ENCODE results near the gene RPRD1B. TPM values are rescaled to one million over a fixed set of nuclear protein-coding genes. Genes with fewer than 3 reads are reported as not detected.

Gene RPRD1B
- total and polyA plus RNA-seq, 2 of the 13 experiments (the other 11 are each of a cell fraction or from before 2014, with no cell fraction given) = 31.1 to 41.5 TPM

DNA sequence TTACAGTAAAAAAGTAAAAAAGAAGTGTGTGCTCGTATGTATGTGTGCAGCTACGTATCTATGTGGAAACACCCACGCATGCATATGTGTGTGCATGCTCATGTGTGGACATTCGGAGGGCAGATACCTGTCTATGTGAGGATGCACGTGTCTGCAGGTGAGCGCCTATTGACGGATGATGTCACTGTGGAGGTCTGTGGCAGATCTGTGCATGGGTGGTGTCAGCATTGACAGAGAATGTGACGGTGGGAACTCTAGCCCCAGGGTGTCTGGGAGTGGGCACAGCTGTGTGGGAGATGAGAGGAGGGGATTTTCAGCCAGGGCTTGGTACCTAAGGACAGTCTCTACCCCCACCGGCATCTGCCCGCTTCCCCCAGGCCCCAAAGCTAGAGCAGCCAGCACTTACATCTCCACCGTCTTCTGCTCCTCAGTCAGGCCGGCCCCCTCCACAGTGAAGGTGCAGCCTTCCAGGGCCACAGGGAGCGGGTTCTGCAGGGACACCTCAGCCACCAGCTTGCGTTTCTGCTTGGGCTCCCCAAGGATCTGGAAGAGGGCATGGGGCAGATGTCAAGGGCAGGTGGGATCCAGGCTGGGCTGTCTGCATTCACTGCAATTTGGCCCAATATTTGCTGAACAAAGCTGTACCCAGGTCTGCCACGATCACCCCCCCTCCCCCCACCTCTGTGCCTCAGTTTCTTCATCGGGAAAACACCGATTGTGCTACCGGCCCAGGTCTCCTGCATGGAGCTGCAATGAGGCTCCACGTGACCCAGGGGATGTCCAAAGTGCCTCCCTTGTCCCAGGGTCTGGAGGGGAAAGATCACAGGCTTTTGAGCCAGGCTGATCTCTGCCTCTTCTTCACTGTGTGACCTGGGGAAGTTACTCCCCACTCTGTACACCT lies 97.4 kb downstream of the RPRD1B start (continued):
- TF ChIP-seq MBNL3 (CRISPR knock-in tag; conservative IDR thresholded peaks at IDR 0.05) = no peak
- TF ChIP-seq GTF3A (CRISPR knock-in tag; conservative IDR thresholded peaks at IDR 0.05) = no peak
- no peak for TF ChIP-seq RAD21 (CRISPR knock-in tag; IDR thresholded peaks at IDR 0.05)
- no peak for TF ChIP-seq NFIC (IDR thresholded peaks at IDR 0.05; ENCODE audit: low read length)
- no peak for TF ChIP-seq SNAPC2 (CRISPR knock-in tag; IDR thresholded peaks at IDR 0.05)
- TF ChIP-seq, protein P1, sequence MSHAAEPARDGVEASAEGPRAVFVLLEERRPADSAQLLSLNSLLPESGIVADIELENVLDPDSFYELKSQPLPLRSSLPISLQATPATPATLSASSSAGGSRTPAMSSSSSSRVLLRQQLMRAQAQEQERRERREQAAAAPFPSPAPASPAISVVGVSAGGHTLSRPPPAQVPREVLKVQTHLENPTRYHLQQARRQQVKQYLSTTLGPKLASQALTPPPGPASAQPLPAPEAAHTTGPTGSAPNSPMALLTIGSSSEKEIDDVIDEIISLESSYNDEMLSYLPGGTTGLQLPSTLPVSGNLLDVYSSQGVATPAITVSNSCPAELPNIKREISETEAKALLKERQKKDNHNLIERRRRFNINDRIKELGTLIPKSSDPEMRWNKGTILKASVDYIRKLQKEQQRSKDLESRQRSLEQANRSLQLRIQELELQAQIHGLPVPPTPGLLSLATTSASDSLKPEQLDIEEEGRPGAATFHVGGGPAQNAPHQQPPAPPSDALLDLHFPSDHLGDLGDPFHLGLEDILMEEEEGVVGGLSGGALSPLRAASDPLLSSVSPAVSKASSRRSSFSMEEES (CRISPR knock-in tag; IDR thresholded peaks at IDR 0.05) = 0 out of 2 replicates have a peak, but pooled peaks have one; percentile 23
- TF ChIP-seq HNF4A (CRISPR knock-in tag; IDR thresholded peaks at IDR 0.05) = peak; percentile 48; the same call in 1 of the 2 replicates
- no peak for TF ChIP-seq ZNF749 (CRISPR knock-in tag; IDR thresholded peaks at IDR 0.05; ENCODE audit: borderline replicate concordance)
- 0 out of 2 replicates have a peak, but pooled peaks have one; percentile 9 for TF ChIP-seq BHLHE40 (IDR thresholded peaks at IDR 0.05; ENCODE audit: low read length)
- TF ChIP-seq TBX2 (CRISPR knock-in tag; IDR thresholded peaks at IDR 0.05; ENCODE audit: borderline replicate concordance) = 0 out of 2 replicates have a peak, but pooled peaks have one; percentile 32
- TF ChIP-seq ARNT (IDR thresholded peaks at IDR 0.05) = no peak
- no peak for TF ChIP-seq IRX3 (CRISPR knock-in tag; IDR thresholded peaks at IDR 0.05; ENCODE audit: borderline replicate concordance, low read depth)
- TF ChIP-seq, protein P2, sequence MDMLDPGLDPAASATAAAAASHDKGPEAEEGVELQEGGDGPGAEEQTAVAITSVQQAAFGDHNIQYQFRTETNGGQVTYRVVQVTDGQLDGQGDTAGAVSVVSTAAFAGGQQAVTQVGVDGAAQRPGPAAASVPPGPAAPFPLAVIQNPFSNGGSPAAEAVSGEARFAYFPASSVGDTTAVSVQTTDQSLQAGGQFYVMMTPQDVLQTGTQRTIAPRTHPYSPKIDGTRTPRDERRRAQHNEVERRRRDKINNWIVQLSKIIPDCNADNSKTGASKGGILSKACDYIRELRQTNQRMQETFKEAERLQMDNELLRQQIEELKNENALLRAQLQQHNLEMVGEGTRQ (IDR thresholded peaks at IDR 0.05; ENCODE audit: low read depth, low read length) = peak; percentile 80
- TF ChIP-seq, protein P2 (CRISPR knock-in tag; IDR thresholded peaks at IDR 0.05; ENCODE audit: borderline replicate concordance) = 0 out of 2 replicates have a peak, but pooled peaks have one; percentile 76
- no peak for TF ChIP-seq ZNF7 (CRISPR knock-in tag; IDR thresholded peaks at IDR 0.05)
- TF ChIP-seq, protein P3, sequence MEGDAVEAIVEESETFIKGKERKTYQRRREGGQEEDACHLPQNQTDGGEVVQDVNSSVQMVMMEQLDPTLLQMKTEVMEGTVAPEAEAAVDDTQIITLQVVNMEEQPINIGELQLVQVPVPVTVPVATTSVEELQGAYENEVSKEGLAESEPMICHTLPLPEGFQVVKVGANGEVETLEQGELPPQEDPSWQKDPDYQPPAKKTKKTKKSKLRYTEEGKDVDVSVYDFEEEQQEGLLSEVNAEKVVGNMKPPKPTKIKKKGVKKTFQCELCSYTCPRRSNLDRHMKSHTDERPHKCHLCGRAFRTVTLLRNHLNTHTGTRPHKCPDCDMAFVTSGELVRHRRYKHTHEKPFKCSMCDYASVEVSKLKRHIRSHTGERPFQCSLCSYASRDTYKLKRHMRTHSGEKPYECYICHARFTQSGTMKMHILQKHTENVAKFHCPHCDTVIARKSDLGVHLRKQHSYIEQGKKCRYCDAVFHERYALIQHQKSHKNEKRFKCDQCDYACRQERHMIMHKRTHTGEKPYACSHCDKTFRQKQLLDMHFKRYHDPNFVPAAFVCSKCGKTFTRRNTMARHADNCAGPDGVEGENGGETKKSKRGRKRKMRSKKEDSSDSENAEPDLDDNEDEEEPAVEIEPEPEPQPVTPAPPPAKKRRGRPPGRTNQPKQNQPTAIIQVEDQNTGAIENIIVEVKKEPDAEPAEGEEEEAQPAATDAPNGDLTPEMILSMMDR (CRISPR knock-in tag; IDR thresholded peaks at IDR 0.05) = no peak
- TF ChIP-seq ARNTL (CRISPR knock-in tag; IDR thresholded peaks at IDR 0.05) = no peak
- no peak for TF ChIP-seq HOXA9 (CRISPR knock-in tag; IDR thresholded peaks at IDR 0.05; ENCODE audit: borderline replicate concordance)
- TF ChIP-seq, protein P4, sequence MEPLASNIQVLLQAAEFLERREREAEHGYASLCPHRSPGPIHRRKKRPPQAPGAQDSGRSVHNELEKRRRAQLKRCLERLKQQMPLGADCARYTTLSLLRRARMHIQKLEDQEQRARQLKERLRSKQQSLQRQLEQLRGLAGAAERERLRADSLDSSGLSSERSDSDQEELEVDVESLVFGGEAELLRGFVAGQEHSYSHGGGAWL (CRISPR knock-in tag; IDR thresholded peaks at IDR 0.05) = no peak
- TF ChIP-seq NFKBIZ (CRISPR knock-in tag; IDR thresholded peaks at IDR 0.05) = no peak
- TF ChIP-seq NRL (CRISPR knock-in tag; IDR thresholded peaks at IDR 0.05; ENCODE audit: borderline replicate concordance) = peak; percentile 59; the same call in 1 of the 2 replicates
